Fibroblast of mammary gland (primary cell): ENCODE results near the gene NID1.
"Not testable (repeated sequence)": the region's sequence is repeated elsewhere in the genome, so short reads cannot be mapped to it uniquely, and the experiment has no call there.

Experiments used
- DNase-seq: peaks from one replicate; pipeline ENCODE4 v3.0.0-alpha.2; 2010; ENCODE audit warnings: low read depth
- H3K4me3 ChIP-seq: 2 replicates; pipeline ENCODE4 v1.5.1; 2011; ENCODE audit warnings: low read depth, mild to moderate bottlenecking, low read length, moderate library complexity; ENCODE audit not compliant: control insufficient read depth
- CTCF ChIP-seq: conservative IDR thresholded peaks from 2 replicates; pipeline ENCODE4 v1.5.1; 2011; ENCODE audit warnings: low read depth, low read length, inconsistent platforms; ENCODE audit not compliant: control insufficient read depth, insufficient read depth

NID1 gene

GRCh38 chr1:236009191-236009590 is 55.7 kb downstream of the NID1 start:
- H3K4me3 ChIP-seq = no peak overlapping the region
- DNase-seq = peak; percentile 50
- no peak for TF ChIP-seq CTCF

GRCh38 chr1:236007781-236008180 is 57.1 kb downstream of the NID1 start:
- TF ChIP-seq CTCF = no peak
- H3K4me3 ChIP-seq = no peak overlapping the region
- DNase-seq = no peak

- H3K4me3 ChIP-seq, DNase-seq: not testable (repeated sequence)
Measured at GRCh38 chr1:236003058-236003457, 61.8 kb downstream of the NID1 start.

- DNase-seq = no peak
- TF ChIP-seq CTCF = no peak
- H3K4me3 ChIP-seq = no peak overlapping the region
Measured at GRCh38 chr1:236002572-236002971, 62.3 kb downstream of the NID1 start.

- no peak for DNase-seq
- H3K4me3 ChIP-seq = no peak overlapping the region
- TF ChIP-seq CTCF = no peak
Measured at GRCh38 chr1:236002025-236002390, 62.9 kb downstream of the NID1 start.

- no peak overlapping the region for H3K4me3 ChIP-seq
- TF ChIP-seq CTCF = no peak
- DNase-seq = no peak
Measured at GRCh38 chr1:236000781-236001180, 64.1 kb downstream of the NID1 start.

GRCh38 chr1:235999259-235999925 is 65.5 kb downstream of the NID1 start:
- TF ChIP-seq CTCF = no peak
- no peak overlapping the region for H3K4me3 ChIP-seq
- DNase-seq = peak; percentile 98
